Spleen (tissue), 7 donors: ENCODE measurements around the gene RDX.
A peak's percentile ranks its signal among the peaks of the same experiment; 100 is the strongest.

ENCODE experiments used
- CTCF ChIP-seq, 11 experiments: fragments of 200-600 bp in 7 of 11; fragments of 450-650 bp in 4 of 11; sonication (generic) in 4 of 11; IDR thresholded peaks in 8 of 11; conservative IDR thresholded peaks in 3 of 11; 1 replicate in 7 of 11; 2 replicates in 4 of 11; pipeline versions ENCODE4 v1.4.0 to v1.8.0; 2016 to 2021; ENCODE audit warnings: antibody characterized with exemption in 11 of 11, inconsistent platforms in 4 of 11, mild to moderate bottlenecking in 1 of 11
- POLR2A ChIP-seq, 3 donors: fragments of 450-650 bp; IDR thresholded peaks; one replicate each; pipeline ENCODE4 v1.5.1; 2017; ENCODE audit warnings: antibody characterized with exemption in 3 of 3, mild to moderate bottlenecking in 1 of 3
- POLR2AphosphoS5 ChIP-seq, 3 donors: sonication (generic); formaldehyde crosslinking; IDR thresholded peaks; one replicate each; pipeline ENCODE4 v1.5.1; 2017; ENCODE audit warnings: antibody characterized with exemption in 3 of 3
- donor health status: DM: no; HTN: no; CAD: no; lungs with moderate emphysema.
- donor health status: DM: no; HTN: no; CAD: no.
- donor health status: DM: no; HTN: no; CAD: no.

DNA sequence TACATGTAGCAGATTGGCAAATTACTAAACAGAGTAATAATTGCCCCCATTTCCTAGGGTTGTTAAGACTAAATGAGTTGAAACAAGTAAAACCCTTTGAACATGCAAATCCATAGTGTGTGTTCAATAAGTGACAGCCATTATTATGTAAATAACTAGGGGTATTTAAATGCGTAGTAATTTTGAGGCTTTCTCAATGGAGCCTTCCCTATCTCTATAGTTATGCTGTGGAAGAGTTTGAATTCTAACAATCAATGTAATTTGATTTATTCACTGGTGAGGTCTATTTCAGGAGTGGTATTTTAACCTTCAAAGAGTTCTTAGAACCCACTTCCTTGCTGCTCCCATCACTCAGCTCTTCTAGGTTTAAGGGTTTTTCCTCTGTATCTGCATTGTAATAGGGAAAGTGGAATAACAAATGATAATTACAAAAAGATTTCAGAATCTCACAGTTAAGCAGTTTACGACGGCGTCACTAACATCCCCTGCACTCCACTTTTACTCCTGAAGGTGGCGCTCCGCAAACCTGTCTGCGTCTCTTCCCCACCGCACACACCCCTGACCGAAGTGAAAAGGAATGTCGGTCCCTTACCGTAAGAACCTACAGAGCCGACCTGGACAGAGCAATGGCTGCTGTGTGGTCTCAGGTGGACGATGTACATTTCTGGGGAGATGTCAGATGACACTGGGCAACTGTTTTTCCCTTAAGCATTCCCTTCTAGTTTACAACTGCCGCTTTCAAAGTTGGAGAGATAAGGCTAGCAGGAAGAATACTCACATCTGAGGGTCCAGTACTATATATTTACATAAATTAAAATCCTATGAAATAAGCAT lies 122.4 kb downstream of the RDX start:
- no peak for TF ChIP-seq POLR2AphosphoS5 (IDR thresholded peaks at IDR 0.05)
- peak; percentile 37 to 76 (median 58) for TF ChIP-seq CTCF (IDR thresholded peaks at IDR 0.05 in 8 of 11, conservative IDR thresholded peaks at IDR 0.05 in 3 of 11)
- no peak for TF ChIP-seq POLR2A (IDR thresholded peaks at IDR 0.05)
